GM12878 (cell line): ENCODE data around the gene TNP1. TPM values are rescaled to one million over a fixed set of nuclear protein-coding genes. Genes with fewer than 3 reads are reported as not detected.

ENCODE experiments used
- ATAC-seq: fragments of 200-7000 bp; cut with Tn5 transposase; 3 replicates; pipeline ENCODE4 v1.9.1; 2020; ENCODE audit warnings: mild to moderate bottlenecking, moderate library complexity
- Bru-seq: library from RNA; stranded (reverse); fragments of 400-500 nt; gene quantifications from one replicate; lab custom pipeline; 2021; lab: Mats Ljungman, UMichigan
- BruChase-seq, 2 experiments: library from RNA; stranded (reverse); fragments of 400-500 nt; gene quantifications; one replicate each; lab custom pipeline; 2021; lab: Mats Ljungman, UMichigan
- BruUV-seq: library from RNA; stranded (reverse); fragments of 400-500 nt; replicated peaks from 2 replicates; lab custom pipeline; 2021; lab: Mats Ljungman, UMichigan
- CTCF ChIA-PET: fragments of 300-600 bp; sonication (Branson Sonifier 250); formaldehyde crosslinking; extraction: SDS; loops from one replicate; lab custom pipeline; 2021; ENCODE audit warnings: inconsistent platforms; lab: Yijun Ruan, JAX
- POLR2A ChIA-PET: fragments of 350-600 bp; formaldehyde crosslinking; extraction: SDS; loops from one replicate; lab custom pipeline; 2021; ENCODE audit warnings: inconsistent platforms; lab: Charles Lee
- RAD21 ChIA-PET: fragments of 300-600 bp; sonication (Branson Sonifier 250); formaldehyde crosslinking; loops from one replicate; lab custom pipeline; 2023; ENCODE audit warnings: antibody characterized with exemption; ENCODE audit not compliant: unreplicated experiment; lab: Charles Lee
- SMC1A ChIA-PET: fragments of 300-600 bp; sonication (Branson Sonifier 250); formaldehyde crosslinking; loops from one replicate; lab custom pipeline; 2023; ENCODE audit not compliant: unreplicated experiment, uncharacterized antibody; lab: Charles Lee
- DNase-seq: peaks from one replicate; pipeline ENCODE4 v3.0.0-alpha.2; 2011; ENCODE audit warnings: low read depth, low spot score
- FAIRE-seq: peaks from 3 replicates; lab custom pipeline; 2011; peaks lifted over from hg19 to GRCh38; lab: Jason Lieb, UNC
- H2AFZ ChIP-seq: 2 replicates; pipeline ENCODE4 v1.6.0; 2011; ENCODE audit warnings: low read depth, low read length, control low read depth; ENCODE audit not compliant: control insufficient read depth
- H3K27ac ChIP-seq: 2 replicates; pipeline ENCODE4 v1.5.1; 2011; ENCODE audit warnings: control low read depth; ENCODE audit not compliant: control insufficient read depth, insufficient read depth
- H3K27me3 ChIP-seq, 2 experiments: replicated peaks in 1 of 2; 2 replicates each; pipeline versions ENCODE4 v1.6.0 to v1.6.1; 2011; ENCODE audit warnings: low read length in 1 of 2; ENCODE audit not compliant: control insufficient read depth in 2 of 2, insufficient read depth in 2 of 2
- H3K36me3 ChIP-seq, 2 experiments: 2 replicates each; pipeline ENCODE4 v1.5.1; 2011; ENCODE audit warnings: low read length in 1 of 2; ENCODE audit not compliant: control insufficient read depth in 2 of 2, insufficient read depth in 2 of 2
- H3K4me1 ChIP-seq: 2 replicates; pipeline ENCODE4 v1.6.1; 2011; ENCODE audit warnings: mild to moderate bottlenecking, low read length, moderate library complexity, mixed read lengths; ENCODE audit not compliant: control insufficient read depth, insufficient read depth
- H3K4me2 ChIP-seq: 2 replicates; pipeline ENCODE4 v1.6.0; 2011; ENCODE audit warnings: control low read depth; ENCODE audit not compliant: control insufficient read depth, insufficient read depth
- H3K4me3 ChIP-seq: fragments of 200-600 bp; sonication (generic); 2 replicates; pipeline ENCODE4 v1.5.1; 2016
- H3K79me2 ChIP-seq: 2 replicates; pipeline ENCODE4 v1.6.0; 2011; ENCODE audit warnings: low read length; ENCODE audit not compliant: control insufficient read depth, insufficient read depth
- H3K9ac ChIP-seq: 2 replicates; pipeline ENCODE4 v1.8.0; 2011; ENCODE audit warnings: low read length, control low read depth, mixed read lengths; ENCODE audit not compliant: control insufficient read depth, insufficient read depth
- H3K9me3 ChIP-seq: replicated peaks from 3 replicates; pipeline ENCODE4 v1.5.1; 2011; ENCODE audit warnings: mild to moderate bottlenecking, low read length; ENCODE audit not compliant: control insufficient read depth, insufficient read depth
- H4K20me1 ChIP-seq: 2 replicates; pipeline ENCODE4 v1.6.0; 2011; ENCODE audit not compliant: control insufficient read depth, insufficient read depth
- BHLHE40 ChIP-seq, 2 experiments: fragments of 450-650 bp in 1 of 2; IDR thresholded peaks; 2 replicates each; pipeline ENCODE4 v1.6.1; 2011 to 2017; ENCODE audit warnings: low read depth in 2 of 2, borderline replicate concordance in 1 of 2, improper control_type of control experiment in 1 of 2, low read length in 1 of 2, mild to moderate bottlenecking in 1 of 2
- JUNB ChIP-seq: IDR thresholded peaks from 2 replicates; pipeline ENCODE4 v1.6.1; 2016; ENCODE audit warnings: antibody characterized with exemption, mild to moderate bottlenecking
- KLF5 ChIP-seq: fragments of 450-650 bp; IDR thresholded peaks from 2 replicates; pipeline ENCODE4 v1.6.1; 2014; ENCODE audit warnings: mild to moderate bottlenecking; ENCODE audit not compliant: partially characterized antibody
- PKNOX1 ChIP-seq: fragments of 450-650 bp; IDR thresholded peaks from 2 replicates; pipeline ENCODE4 v1.6.1; 2016; ENCODE audit warnings: mild to moderate bottlenecking
- RAD21 ChIP-seq: IDR thresholded peaks from 2 replicates; pipeline ENCODE4 v1.6.1; 2011; ENCODE audit warnings: mild to moderate bottlenecking, low read depth, low read length, moderate library complexity; ENCODE audit not compliant: insufficient read depth
- RBBP5 ChIP-seq: fragments of 200-600 bp; sonication (generic); conservative IDR thresholded peaks from 2 replicates; pipeline ENCODE4 v1.6.1; 2016
- RELA ChIP-seq: fragments of 450-650 bp; IDR thresholded peaks from 2 replicates; pipeline ENCODE4 v1.8.0; 2014; ENCODE audit warnings: borderline replicate concordance; ENCODE audit not compliant: partially characterized antibody
- ZNF384 ChIP-seq: IDR thresholded peaks from 2 replicates; pipeline ENCODE4 v1.6.1; 2012; ENCODE audit warnings: low read depth, mild to moderate bottlenecking, low read length, improper control_type of control experiment, borderline replicate concordance
- WGBS: methylation state at CpG from one replicate; pipeline ENCODE4 v1.1.6; 2016; ENCODE audit warnings: low lambda C conversion rate; ENCODE audit not compliant: insufficient replicate concordance, insufficient coverage; ENCODE audit errors: missing lambda C conversion rate; 5-methylcytosine and 5-hydroxymethylcytosine counted together
- in situ Hi-C: fragments of 300-500 bp; cut with MboI; formaldehyde crosslinking; loops from 9 replicates; pipeline ENCODE4 v1.14.3; 2018; ENCODE audit warnings: mixed read lengths
- intact Hi-C: fragments of 100-400 bp; cut with micrococcal nuclease; formaldehyde crosslinking; loops from one replicate; pipeline ENCODE4 v1.14.2; 2022; ENCODE audit not compliant: unreplicated experiment
- long read RNA-seq, 2 experiments: library from polyadenylated mRNA; unstranded; transcript quantifications; one replicate each; pipeline ENCODE4 v2.0.0, GENCODE V29; 2019 to 2020
- polyA minus RNA-seq, 3 experiments: library from RNA; depleted of rRNA, polyadenylated mRNA; stranded (reverse); fragments of >200 nt; gene quantifications; 2 replicates each; pipeline ENCODE4 v1.2.3, GENCODE V29; 2011
- polyA plus RNA-seq, 11 experiments: library from polyadenylated mRNA; depleted of rRNA in 4 of 11; unstranded in 6 of 11; stranded (reverse) in 5 of 11; fragments of >200 nt; fragmentation: Nextera tagmentation in 4 of 11; fragmentation: Illumina TruSeq in 1 of 11; extraction: Ambion mirVana in 4 of 11; extraction: Trizol in 1 of 11; gene quantifications; 1 replicate in 1 of 11; 2 replicates in 10 of 11; pipeline versions ENCODE4 v1.2.1 to v1.2.3, GENCODE V29; 2011 to 2016; ENCODE audit warnings: inconsistent platforms in 2 of 11, missing spikeins in 2 of 11, low read depth in 1 of 11
- total RNA-seq, 4 experiments: library from RNA; depleted of rRNA in 3 of 4; stranded (reverse); fragments of >200 nt in 3 of 4; fragmentation: Illumina TruSeq in 1 of 4; extraction: Trizol in 1 of 4; gene quantifications; 2 replicates each; pipeline versions ENCODE4 v1.2.1 to v1.2.3, GENCODE V29; 2013 to 2021
- TF ChIP-seq, protein P1 (sequence below): IDR thresholded peaks from 2 replicates; pipeline ENCODE4 v1.6.1; 2011; ENCODE audit warnings: mild to moderate bottlenecking, low read depth, low read length, moderate library complexity; ENCODE audit not compliant: insufficient replicate concordance

TNP1 gene
- not detected in 2 replicates for total RNA-seq (2013; cell fraction: nucleolus; rRNA removed)
- total RNA-seq (2014; rRNA removed): not detected in 2 replicates
- total RNA-seq (2014; rRNA removed; fragmentation: Illumina TruSeq; extraction: Trizol): not detected in 2 replicates
- total RNA-seq (2021): not detected in 2 replicates
- polyA plus RNA-seq (2011; ENCODE audit: low read depth): not detected
- polyA plus RNA-seq (2011; rRNA removed): not detected in 2 replicates
- not detected in 2 replicates for polyA plus RNA-seq (2011; cell fraction: cytosol; rRNA removed)
- not detected in 2 replicates for polyA plus RNA-seq (2011; cell fraction: nucleus; rRNA removed)
- not detected in 2 replicates for polyA plus RNA-seq (2012)
- not detected in 2 replicates for polyA plus RNA-seq (2014; fragmentation: Illumina TruSeq; extraction: Trizol)
- not detected for polyA plus RNA-seq (2014; fragmentation: Nextera tagmentation; extraction: Ambion mirVana)
- polyA plus RNA-seq (2014; rRNA removed): not detected in 2 replicates
- polyA plus RNA-seq (2016; fragmentation: Nextera tagmentation; extraction: Ambion mirVana): not detected
- not detected in 2 replicates for polyA minus RNA-seq (2011; rRNA and poly(A)+ RNA removed)
- polyA minus RNA-seq (2011; cell fraction: cytosol; rRNA and poly(A)+ RNA removed): not detected in 2 replicates
- not detected in 2 replicates for polyA minus RNA-seq (2011; cell fraction: nucleus; rRNA and poly(A)+ RNA removed)
- not detected for Bru-seq, nascent RNA
- not detected for BruChase-seq, experiment 1, labeled RNA remaining after a 6-hour chase
- BruChase-seq, experiment 2, labeled RNA remaining after a 2-hour chase: not detected
- long read RNA-seq, experiment 1: 0 reads
- long read RNA-seq, experiment 2: 0 reads

DNA sequence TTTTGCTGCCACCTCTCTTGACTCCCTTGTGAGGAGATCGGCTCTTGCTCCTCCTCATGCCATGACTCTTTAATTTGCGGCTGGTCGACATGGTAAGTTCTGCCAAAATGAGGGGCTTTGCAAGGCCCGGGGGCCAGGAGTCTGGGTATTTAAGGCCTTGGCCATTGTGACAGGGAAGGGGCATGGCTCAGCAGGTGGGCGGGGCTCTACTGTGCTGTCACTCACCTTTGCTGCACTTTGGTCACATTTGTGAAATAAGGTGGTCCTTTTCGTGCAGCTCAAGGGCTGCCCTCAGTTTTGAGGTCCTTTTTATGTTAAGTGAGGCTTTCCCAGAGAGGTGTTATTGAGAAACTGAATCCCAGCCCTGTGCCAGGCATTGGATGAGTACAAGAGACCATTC is at the start of gene TNP1:
Gene TNP1 (minus strand): TSS at position 121 of the 400 bp plus-strand sequence. CDS start 30 bp downstream, at position 91.
- in situ Hi-C loops (no loop called here), intact Hi-C loops (no loop called here)
- H3K4me2 ChIP-seq: no peak within 1 kb of the TSS
- 43% methylated on average over 6 of the region's 6 CpGs for WGBS
- ChIA-PET RAD21 (no interaction called here), POLR2A (no interaction called here), SMC1A (no interaction called here), CTCF (no interaction called here)
- no peak within 1 kb of the TSS for H3K9ac ChIP-seq
- BruUV-seq: no TSS peak
- H2AFZ ChIP-seq: no peak within 1 kb of the TSS
- H4K20me1 ChIP-seq: no peaks in the 10 kb centered on the region
- H3K79me2 ChIP-seq: no peaks in the 10 kb centered on the region
- 0 out of 2 replicates have a peak, but pooled peaks have one; percentile 13 for TF ChIP-seq PKNOX1
- no peak for TF ChIP-seq RELA
- no peaks in the 10 kb centered on the region for H3K36me3 ChIP-seq
- ATAC-seq (no peak), FAIRE-seq (no peak), DNase-seq (no peak)
- H3K9me3 ChIP-seq: no peaks in the 10 kb centered on the region
- no peak within 1 kb of the TSS for H3K27ac ChIP-seq
- H3K4me3 ChIP-seq: no peak within 1 kb of the TSS
- no peaks in the 10 kb centered on the region; a peak in 1 of 4 replicates for H3K27me3 ChIP-seq
- H3K4me1 ChIP-seq: no peaks in the 10 kb centered on the region

DNA sequence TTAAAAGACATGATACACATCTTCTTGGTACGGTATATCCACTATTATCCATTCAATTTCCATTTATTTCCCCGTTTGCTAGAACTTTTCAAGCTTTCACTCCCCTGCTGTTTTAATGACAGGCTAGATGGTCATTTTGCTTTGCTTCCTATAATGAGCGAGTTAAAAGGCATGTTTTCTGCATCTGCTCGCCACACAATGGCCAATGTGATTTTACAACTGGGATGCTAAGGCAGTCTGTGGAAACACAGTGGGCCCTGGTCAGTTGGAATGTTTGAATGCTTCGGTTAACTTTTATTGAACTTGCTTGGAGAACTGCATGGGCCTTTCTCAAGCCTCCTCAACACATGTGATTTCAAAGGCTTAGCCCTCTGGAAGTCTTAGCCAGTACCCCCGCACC is 48.4 kb upstream of the TNP1 start:
- 33% methylated on average over 6 of the region's 6 CpGs for WGBS
- no peaks in the 10 kb centered on the region for H3K79me2 ChIP-seq
- no peaks in the 10 kb centered on the region; the same call in 2 of the 3 replicates for H3K9me3 ChIP-seq
- SMC1A ChIA-PET: interaction anchor here (1.2 kb wide), 1 partner anchor 9 kb away, joined by 4 read pairs; no protein-coding TSS in a partner anchor
- intact Hi-C loops: no loop called here
- FAIRE-seq: no peak
- POLR2A ChIA-PET: no interaction called here
- no peaks in the 10 kb centered on the region for H3K36me3 ChIP-seq
- no peak overlapping the region for H3K27ac ChIP-seq
- in situ Hi-C loops: no loop called here
- RAD21 ChIA-PET: no interaction called here
- no peak overlapping the region for H3K4me3 ChIP-seq
- no peak overlapping the region for H3K9ac ChIP-seq
- H4K20me1 ChIP-seq: no peaks in the 10 kb centered on the region
- no peak overlapping the region for H3K4me2 ChIP-seq
- no peak for DNase-seq
- H3K27me3 ChIP-seq: no peaks in the 10 kb centered on the region
- no peak for ATAC-seq
- no TSS peak for BruUV-seq
- CTCF ChIA-PET: no interaction called here
- H3K4me1 ChIP-seq: no peaks in the 10 kb centered on the region
- no peak overlapping the region for H2AFZ ChIP-seq
- TF ChIP-seq KLF5 (no peak), BHLHE40 (IDR thresholded peaks at IDR 0.05; ENCODE audit: borderline replicate concordance in 1 of 2, low read depth in 2 of 2, low read length in 1 of 2) (no peak), JUNB (no peak), RAD21 (no peak), RBBP5 (no peak), ZNF384 (no peak)
- TF ChIP-seq, protein P1, sequence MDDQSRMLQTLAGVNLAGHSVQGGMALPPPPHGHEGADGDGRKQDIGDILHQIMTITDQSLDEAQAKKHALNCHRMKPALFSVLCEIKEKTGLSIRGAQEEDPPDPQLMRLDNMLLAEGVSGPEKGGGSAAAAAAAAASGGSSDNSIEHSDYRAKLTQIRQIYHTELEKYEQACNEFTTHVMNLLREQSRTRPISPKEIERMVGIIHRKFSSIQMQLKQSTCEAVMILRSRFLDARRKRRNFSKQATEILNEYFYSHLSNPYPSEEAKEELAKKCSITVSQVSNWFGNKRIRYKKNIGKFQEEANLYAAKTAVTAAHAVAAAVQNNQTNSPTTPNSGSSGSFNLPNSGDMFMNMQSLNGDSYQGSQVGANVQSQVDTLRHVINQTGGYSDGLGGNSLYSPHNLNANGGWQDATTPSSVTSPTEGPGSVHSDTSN: no peak
